Measurements from ENCODE around the gene ZFYVE28. TPM values are rescaled to one million over a fixed set of nuclear protein-coding genes. Genes with fewer than 3 reads are reported as not detected.

ZFYVE28 gene
- total and polyA plus RNA-seq, 5 experiments from 2014 or later: 5.0 to 12.3 (median 8.5) TPM

- Mint-ChIP-seq H3K4me3 (peak overlapping the region in 1 of 10 donors; percentile 10), H3K36me3 (no peaks in the 10 kb centered on the region), H3K4me1 (peaks cover 4 to 29% (median 13%) of the 10 kb centered on the region in 4 donors), H3K9me3 (no peaks in the 10 kb centered on the region), H3K27ac (peak overlapping the region in 2 of 10 donors; percentile 19 to 27), H3K27me3 (no peaks in the 10 kb centered on the region)
- POLR2A ChIA-PET: interaction anchor here (0.7 to 1.2 kb wide), 3 partner anchors 92 to 134 kb away, joined by 3 to 5 read pairs (median 4); partner anchors contain the start of gene MXD4
- DNase-seq: peak; percentile 25 to 74 (median 42)
- ATAC-seq: peak; percentile 77 to 82
Observed at GRCh38 chr4:2354118-2354517, 64.3 kb downstream of the ZFYVE28 start.

DNA sequence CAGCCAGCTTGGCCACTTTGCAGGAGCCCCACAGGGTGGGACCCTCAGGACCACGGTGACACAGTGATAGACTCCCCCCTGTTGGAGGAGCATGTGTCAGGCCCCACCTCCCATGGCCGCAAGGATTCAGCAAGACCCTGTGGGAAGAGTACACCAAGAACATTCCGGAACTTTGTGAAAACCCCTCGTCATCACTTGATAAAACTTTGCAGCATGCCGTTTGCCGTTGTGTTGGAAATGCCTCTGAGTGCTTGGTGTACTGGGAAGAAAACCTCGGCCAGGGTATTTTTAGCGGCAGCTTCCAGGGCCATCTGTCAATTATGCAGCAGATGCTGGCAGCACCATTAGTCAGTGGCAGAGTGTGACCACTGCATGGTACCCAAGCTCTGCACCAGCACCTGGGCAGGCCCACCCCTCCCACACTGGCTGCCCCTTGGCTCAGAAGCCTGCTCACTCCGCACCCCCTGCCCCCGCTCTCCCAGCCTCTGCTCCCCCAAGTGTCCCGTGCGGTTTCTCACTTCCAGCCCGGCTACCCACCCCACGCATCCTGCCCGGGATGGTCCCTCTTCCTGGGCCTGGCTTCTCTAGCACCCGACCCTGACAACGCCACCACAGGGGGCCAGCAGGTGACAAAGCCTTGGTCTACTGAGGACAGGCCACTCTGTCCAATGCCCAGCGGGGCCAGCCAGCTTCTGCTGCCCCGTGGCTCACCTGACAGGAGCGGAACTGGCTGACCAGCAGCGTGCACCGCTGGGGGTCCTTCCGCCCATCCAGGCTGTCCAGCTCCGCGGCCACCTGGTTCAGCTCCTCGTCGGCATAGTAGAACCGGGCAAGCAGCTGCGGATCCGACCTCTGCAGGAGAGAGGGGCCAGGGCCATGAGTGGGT lies 65.0 kb downstream of the ZFYVE28 start:
- Mint-ChIP-seq H3K36me3 (no peaks in the 10 kb centered on the region), H3K9me3 (no peaks in the 10 kb centered on the region), H3K4me3 (peak overlapping the region in 1 of 10 donors; percentile 56), H3K4me1 (peaks cover 6 to 28% (median 13%) of the 10 kb centered on the region in 4 donors), H3K27ac (peak overlapping the region in 3 of 10 donors; percentile 19 to 40 (median 27)), H3K27me3 (no peaks in the 10 kb centered on the region)
- POLR2A ChIA-PET: interaction anchor here (0.7 to 1.2 kb wide), 3 partner anchors 91 to 133 kb away, joined by 3 to 5 read pairs (median 4); partner anchors contain the start of gene MXD4
- DNase-seq: peak in 1 of 10 donors; percentile 62
- no peak for ATAC-seq

DNA sequence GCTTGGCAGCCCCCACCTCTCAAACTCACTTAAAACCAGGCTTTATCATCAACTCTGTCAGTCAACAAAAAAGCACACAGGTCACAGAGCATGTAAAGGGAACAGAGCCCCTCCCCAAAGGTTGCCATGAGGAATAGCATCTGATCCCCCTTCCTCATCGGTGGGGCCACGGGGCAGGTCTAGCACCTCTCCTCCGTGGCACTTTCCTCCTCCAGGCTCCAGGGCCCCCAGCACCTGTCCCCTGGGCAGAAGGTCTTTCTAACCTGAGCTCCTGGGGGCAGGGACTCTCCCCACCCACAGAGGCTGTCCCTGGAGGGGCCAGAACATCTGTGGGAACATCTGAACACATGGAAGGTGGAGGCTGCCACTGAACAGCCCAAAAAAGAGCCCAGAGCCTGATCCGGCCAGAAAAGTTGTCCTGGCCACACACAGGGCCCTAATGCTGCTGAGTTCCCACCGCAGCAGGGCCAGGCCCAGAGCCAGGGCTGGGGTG lies 65.7 kb downstream of the ZFYVE28 start:
- no peak overlapping the region for H3K4me3 Mint-ChIP-seq
- ATAC-seq: no peak
- peak in 1 of 10 donors; percentile 10 for DNase-seq
- peaks cover 6 to 26% (median 13%) of the 10 kb centered on the region in 4 donors for H3K4me1 Mint-ChIP-seq
- no peaks in the 10 kb centered on the region for H3K27me3 Mint-ChIP-seq
- H3K9me3 Mint-ChIP-seq: no peaks in the 10 kb centered on the region
- no peaks in the 10 kb centered on the region for H3K36me3 Mint-ChIP-seq
- H3K27ac Mint-ChIP-seq: peak overlapping the region in 2 of 10 donors; percentile 63 to 70
- POLR2A ChIA-PET: no interaction called here

DNA sequence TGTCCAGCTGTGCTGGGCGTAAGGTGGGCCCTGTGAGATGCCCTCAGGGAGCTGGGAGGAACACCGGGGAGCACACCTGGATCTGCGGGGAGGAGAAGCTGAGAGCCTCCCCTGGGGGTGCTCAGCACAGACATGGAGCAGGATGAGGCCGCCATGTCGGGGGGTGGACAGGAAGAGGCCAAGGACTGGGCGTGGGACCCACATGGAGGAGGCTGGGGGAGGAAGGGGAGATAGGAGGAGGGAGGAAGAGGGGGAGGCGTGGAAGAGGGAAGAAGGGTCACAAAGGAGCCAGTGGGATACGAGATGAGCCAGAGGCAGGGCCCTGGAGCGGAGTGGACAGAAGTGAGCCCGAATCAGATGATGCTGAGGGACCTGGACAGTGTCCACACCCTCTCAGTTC lies 66.3 kb downstream of the ZFYVE28 start:
- POLR2A ChIA-PET: no interaction called here
- Mint-ChIP-seq H3K9me3 (peaks cover 0 to 3% (median 0%) of the 10 kb centered on the region in 9 donors), H3K4me3 (no peak overlapping the region), H3K27me3 (no peaks in the 10 kb centered on the region), H3K27ac (peak overlapping the region in 3 of 10 donors; percentile 46 to 70 (median 63)), H3K36me3 (no peaks in the 10 kb centered on the region), H3K4me1 (peaks cover 6 to 29% (median 19%) of the 10 kb centered on the region in 4 donors)
- DNase-seq (peak in 2 of 10 donors; percentile 7 to 26), ATAC-seq (no peak)

GRCh38 chr4:2350982-2351381 lies 67.5 kb downstream of the ZFYVE28 start:
- DNase-seq: peak in 2 of 10 donors; percentile 8 to 22
- ATAC-seq: no peak
- Mint-ChIP-seq H3K4me3 (no peak overlapping the region), H3K9me3 (peaks cover 0 to 13% (median 0%) of the 10 kb centered on the region in 9 donors), H3K27me3 (no peaks in the 10 kb centered on the region), H3K36me3 (peaks cover 0 to 5% (median 3%) of the 10 kb centered on the region in 3 donors), H3K4me1 (peaks cover 6 to 27% (median 21%) of the 10 kb centered on the region in 4 donors), H3K27ac (peak overlapping the region in 4 of 10 donors; percentile 18 to 60 (median 46))
- POLR2A ChIA-PET: no interaction called here

DNA sequence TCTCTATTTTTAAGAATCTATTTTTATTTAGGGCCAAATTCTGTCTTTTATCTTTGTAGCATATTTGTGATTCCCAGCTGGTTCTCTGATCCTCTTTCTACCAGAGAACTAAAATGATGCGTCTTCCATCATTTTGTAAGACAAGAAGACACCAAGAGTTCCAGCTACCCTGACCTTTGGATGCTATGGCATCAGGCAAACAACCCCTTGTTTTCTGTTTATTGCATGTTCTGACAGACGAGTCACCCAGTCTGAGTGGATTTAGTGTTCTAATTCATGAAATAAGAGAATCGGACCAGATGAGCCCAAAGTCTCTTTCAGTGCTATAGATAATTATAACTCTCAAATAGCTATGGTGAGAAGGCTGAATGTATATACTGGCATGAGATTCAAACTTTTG lies 69.7 kb downstream of the ZFYVE28 start:
- H3K27ac Mint-ChIP-seq: peak overlapping the region in 3 of 10 donors; percentile 22 to 65 (median 47)
- DNase-seq (no peak), ATAC-seq (no peak)
- H3K4me1 Mint-ChIP-seq: peaks cover 7 to 11% (median 9%) of the 10 kb centered on the region in 4 donors
- peaks cover 3 to 14% (median 12%) of the 10 kb centered on the region in 3 donors for H3K36me3 Mint-ChIP-seq
- H3K4me3 Mint-ChIP-seq: no peak overlapping the region
- no peaks in the 10 kb centered on the region for H3K27me3 Mint-ChIP-seq
- peaks cover 0 to 25% (median 0%) of the 10 kb centered on the region in 9 donors for H3K9me3 Mint-ChIP-seq
- POLR2A ChIA-PET: no interaction called here

DNA sequence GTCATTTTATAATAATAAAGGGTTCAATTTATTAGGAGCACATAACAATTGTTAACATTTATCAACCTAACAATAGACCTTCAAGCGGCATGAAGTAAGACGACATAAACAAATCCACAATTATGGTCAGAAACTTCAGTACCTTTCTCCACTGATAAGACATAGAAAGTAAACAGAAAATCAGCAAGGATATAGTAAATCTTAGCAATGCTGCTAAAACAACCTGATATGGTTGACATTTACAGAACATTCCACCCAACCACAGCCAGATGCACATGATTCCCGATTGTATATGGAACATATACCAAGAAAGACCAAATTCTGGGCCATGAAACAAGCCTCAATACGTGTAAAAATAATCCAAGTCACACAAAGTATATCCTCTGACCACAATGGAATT lies 71.3 kb downstream of the ZFYVE28 start:
- peaks cover 7 to 11% (median 9%) of the 10 kb centered on the region in 4 donors for H3K4me1 Mint-ChIP-seq
- DNase-seq (no peak), ATAC-seq (no peak)
- no peak overlapping the region for H3K4me3 Mint-ChIP-seq
- no peaks in the 10 kb centered on the region for H3K27me3 Mint-ChIP-seq
- peak overlapping the region in 3 of 10 donors; percentile 24 to 67 (median 25) for H3K27ac Mint-ChIP-seq
- POLR2A ChIA-PET: no interaction called here
- peaks cover 0 to 25% (median 0%) of the 10 kb centered on the region in 9 donors for H3K9me3 Mint-ChIP-seq
- peaks cover 3 to 16% (median 12%) of the 10 kb centered on the region in 3 donors for H3K36me3 Mint-ChIP-seq

GRCh38 chr4:2343476-2343875 lies 75.0 kb downstream of the ZFYVE28 start:
- no peak overlapping the region for H3K4me3 Mint-ChIP-seq
- H3K27me3 Mint-ChIP-seq: no peaks in the 10 kb centered on the region
- peaks cover 5 to 16% (median 12%) of the 10 kb centered on the region in 3 donors for H3K36me3 Mint-ChIP-seq
- H3K27ac Mint-ChIP-seq: peak overlapping the region in 2 of 10 donors; percentile 25 to 31
- peaks cover 3 to 11% (median 8%) of the 10 kb centered on the region in 4 donors for H3K4me1 Mint-ChIP-seq
- ATAC-seq (no peak), DNase-seq (peak in 1 of 10 donors; percentile 14)
- POLR2A ChIA-PET: no interaction called here
- H3K9me3 Mint-ChIP-seq: peaks cover 0 to 25% (median 0%) of the 10 kb centered on the region in 9 donors

DNA sequence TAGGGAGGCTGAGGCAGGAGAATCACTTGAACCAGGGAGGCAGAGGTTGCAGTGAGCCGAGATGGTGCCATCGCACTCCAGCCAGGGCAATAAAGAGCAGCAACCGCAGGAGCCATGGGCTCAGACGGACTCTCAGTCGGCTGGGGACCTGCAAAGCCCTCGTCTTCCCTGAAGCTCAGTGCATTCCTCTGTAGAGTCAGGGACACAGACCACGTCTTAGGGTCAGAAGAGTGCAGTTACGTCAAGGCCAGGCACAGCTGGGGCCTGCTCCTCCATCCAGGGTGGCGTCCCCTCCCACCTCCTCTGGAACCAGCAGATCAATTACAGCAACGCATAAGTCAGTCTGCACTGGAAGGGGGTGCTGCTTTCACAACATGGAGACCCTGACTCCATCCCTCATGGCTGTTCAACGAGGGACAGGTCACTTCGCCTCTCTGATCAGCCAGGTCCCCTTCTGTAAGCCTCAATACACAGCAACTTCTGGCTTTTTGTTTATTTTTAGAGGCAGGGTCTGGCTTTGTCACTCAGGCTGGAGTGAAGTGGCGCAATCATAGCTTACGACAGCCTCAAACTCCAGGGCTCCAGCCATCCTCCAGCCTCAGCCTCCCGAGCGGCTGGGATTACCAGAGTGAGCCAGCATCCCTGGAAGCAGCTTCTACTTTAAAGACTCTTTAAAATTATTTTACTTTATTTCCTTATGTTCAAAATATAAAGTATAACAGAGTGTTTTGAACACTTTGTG lies 76.4 kb downstream of the ZFYVE28 start:
- POLR2A ChIA-PET: no interaction called here
- H3K27ac Mint-ChIP-seq: no peak overlapping the region
- DNase-seq: peak in 2 of 10 donors; percentile 7 to 11
- H3K4me1 Mint-ChIP-seq: peaks cover 0 to 3% (median under 1%) of the 10 kb centered on the region in 4 donors
- ATAC-seq: no peak
- H3K27me3 Mint-ChIP-seq: no peaks in the 10 kb centered on the region
- peaks cover 0 to 22% (median 0%) of the 10 kb centered on the region in 9 donors for H3K9me3 Mint-ChIP-seq
- H3K4me3 Mint-ChIP-seq: no peak overlapping the region
- peaks cover 8 to 16% (median 12%) of the 10 kb centered on the region in 3 donors for H3K36me3 Mint-ChIP-seq

GRCh38 chr4:2341261-2341841 lies 77.1 kb downstream of the ZFYVE28 start:
- Mint-ChIP-seq H3K4me3 (no peak overlapping the region), H3K36me3 (peaks cover 8 to 12% (median 12%) of the 10 kb centered on the region in 3 donors), H3K27me3 (no peaks in the 10 kb centered on the region), H3K27ac (no peak overlapping the region), H3K4me1 (peaks cover 0 to 3% (median 0%) of the 10 kb centered on the region in 4 donors), H3K9me3 (peaks cover 0 to 14% (median 0%) of the 10 kb centered on the region in 9 donors)
- DNase-seq: peak in 2 of 10 donors; percentile 10 to 54
- POLR2A ChIA-PET: no interaction called here
- no peak for ATAC-seq

DNA sequence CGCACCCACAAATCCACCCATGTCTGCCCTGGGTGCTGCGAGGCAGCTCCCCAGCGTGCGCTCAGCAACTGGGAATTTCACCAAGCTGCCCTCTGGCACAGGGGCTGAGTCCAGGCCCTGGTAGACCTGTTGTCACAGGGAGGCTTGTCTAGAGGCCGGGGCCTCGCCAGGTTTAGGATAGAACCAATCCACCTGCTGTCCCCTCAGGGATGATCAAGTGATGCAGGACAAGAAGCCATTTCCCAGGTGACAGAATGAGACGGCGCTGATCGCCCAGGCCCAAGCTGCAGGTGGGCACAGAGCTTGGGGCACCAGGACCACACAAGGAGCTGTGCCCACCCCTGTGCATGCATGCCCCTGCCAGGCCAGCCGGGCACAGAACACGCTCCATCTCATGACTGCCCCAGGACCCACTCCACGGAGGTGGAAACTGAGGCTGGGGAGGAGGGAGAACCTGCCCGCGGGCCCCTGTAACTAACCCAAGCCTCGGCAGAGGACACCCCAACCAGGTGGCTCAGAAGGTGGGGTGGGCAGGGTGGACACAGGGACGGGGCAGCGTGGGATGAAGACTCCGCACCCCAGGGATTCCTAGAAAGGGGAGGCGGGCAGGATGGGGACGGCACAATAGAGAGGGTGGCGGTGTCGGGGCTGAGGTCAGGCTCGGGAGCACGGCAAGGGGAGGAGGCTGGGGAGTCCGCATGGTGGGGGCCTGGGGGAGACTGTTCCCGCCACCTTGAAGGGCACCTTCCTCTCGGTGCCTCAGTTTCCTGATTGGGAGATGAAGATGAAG lies 78.0 kb downstream of the ZFYVE28 start:
- H3K4me1 Mint-ChIP-seq: peaks cover 0 to 3% (median 0%) of the 10 kb centered on the region in 4 donors
- DNase-seq (peak in 1 of 10 donors; percentile 38), ATAC-seq (no peak)
- H3K36me3 Mint-ChIP-seq: peaks cover 8 to 11% (median 8%) of the 10 kb centered on the region in 3 donors
- POLR2A ChIA-PET: no interaction called here
- H3K27me3 Mint-ChIP-seq: no peaks in the 10 kb centered on the region
- H3K4me3 Mint-ChIP-seq: no peak overlapping the region
- peaks cover 0 to 8% (median 0%) of the 10 kb centered on the region in 9 donors for H3K9me3 Mint-ChIP-seq
- peak overlapping the region in 1 of 10 donors; percentile 38 for H3K27ac Mint-ChIP-seq

All from naive thymus-derived CD8-positive, alpha-beta T cell (primary cell).